Neural progenitor cell (in vitro differentiated cells): Measurements from ENCODE around the gene CLEC1B.

Experiments used
- EZH2 ChIP-seq: fragments of 200-600 bp; sonication (generic); IDR thresholded peaks from 2 replicates; pipeline ENCODE4 v1.6.1; 2017; ENCODE audit warnings: antibody characterized with exemption, mild to moderate bottlenecking, moderate library complexity
- TF ChIP-seq, protein P1 (sequence below): fragments of 200-600 bp; sonication (generic); IDR thresholded peaks from 2 replicates; pipeline ENCODE4 v1.5.1; 2017; ENCODE audit warnings: antibody characterized with exemption, mild to moderate bottlenecking

DNA sequence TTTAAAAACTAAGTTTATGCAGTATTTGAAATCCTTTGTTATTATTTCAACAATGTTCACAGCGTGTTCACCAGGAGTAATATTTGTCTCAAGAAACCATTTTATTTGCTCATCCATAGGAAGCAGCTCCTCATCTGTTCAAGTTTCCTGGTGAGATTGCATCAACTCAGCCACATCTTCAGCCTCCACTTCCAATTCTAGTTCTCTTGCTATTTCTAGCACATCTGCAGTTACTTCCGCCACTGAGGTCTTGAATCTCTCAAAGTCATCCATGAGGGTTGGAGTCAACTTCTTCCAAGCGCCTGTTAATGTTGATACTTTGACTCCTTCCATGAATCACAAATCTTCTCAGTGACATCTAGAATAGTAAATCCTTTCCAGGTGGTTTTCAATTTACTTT is 49.6 kb upstream of the CLEC1B start:
- TF ChIP-seq, protein P1, sequence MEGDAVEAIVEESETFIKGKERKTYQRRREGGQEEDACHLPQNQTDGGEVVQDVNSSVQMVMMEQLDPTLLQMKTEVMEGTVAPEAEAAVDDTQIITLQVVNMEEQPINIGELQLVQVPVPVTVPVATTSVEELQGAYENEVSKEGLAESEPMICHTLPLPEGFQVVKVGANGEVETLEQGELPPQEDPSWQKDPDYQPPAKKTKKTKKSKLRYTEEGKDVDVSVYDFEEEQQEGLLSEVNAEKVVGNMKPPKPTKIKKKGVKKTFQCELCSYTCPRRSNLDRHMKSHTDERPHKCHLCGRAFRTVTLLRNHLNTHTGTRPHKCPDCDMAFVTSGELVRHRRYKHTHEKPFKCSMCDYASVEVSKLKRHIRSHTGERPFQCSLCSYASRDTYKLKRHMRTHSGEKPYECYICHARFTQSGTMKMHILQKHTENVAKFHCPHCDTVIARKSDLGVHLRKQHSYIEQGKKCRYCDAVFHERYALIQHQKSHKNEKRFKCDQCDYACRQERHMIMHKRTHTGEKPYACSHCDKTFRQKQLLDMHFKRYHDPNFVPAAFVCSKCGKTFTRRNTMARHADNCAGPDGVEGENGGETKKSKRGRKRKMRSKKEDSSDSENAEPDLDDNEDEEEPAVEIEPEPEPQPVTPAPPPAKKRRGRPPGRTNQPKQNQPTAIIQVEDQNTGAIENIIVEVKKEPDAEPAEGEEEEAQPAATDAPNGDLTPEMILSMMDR: no peak
- no peak for TF ChIP-seq EZH2
